H1 (cell line): ENCODE data around the gene FXYD7. TPM values are rescaled to one million over a fixed set of nuclear protein-coding genes. Genes with fewer than 3 reads are reported as not detected.
A peak's percentile ranks its signal among the peaks of the same experiment; 100 is the strongest.

Experiments
- CTCF ChIA-PET: fragments of 300-600 bp; sonication (Branson Sonifier 250); formaldehyde crosslinking; loops from one replicate; lab custom pipeline; 2021; ENCODE audit not compliant: partially characterized antibody; lab: Charles Lee
- POLR2A ChIA-PET: fragments of 300-600 bp; sonication (Branson Sonifier 250); formaldehyde crosslinking; loops from one replicate; lab custom pipeline; 2021; ENCODE audit warnings: inconsistent platforms; ENCODE audit not compliant: partially characterized antibody; lab: Charles Lee
- DNase-seq, 2 experiments: peaks; one replicate each; pipeline versions ENCODE4 v3.0.0 to v3.0.0-alpha.2; 2010 to 2022; ENCODE audit warnings: low spot score in 2 of 2, low read depth in 1 of 2, mixed read lengths in 1 of 2
- FAIRE-seq: peaks from 2 replicates; lab custom pipeline; 2011; peaks lifted over from hg19 to GRCh38; lab: Jason Lieb, UNC
- H2AFZ ChIP-seq: 2 replicates; pipeline ENCODE4 v1.8.1; 2012; ENCODE audit warnings: low read length, inconsistent platforms
- H2AK5ac ChIP-seq: 2 replicates; pipeline ENCODE4 v1.6.1; 2013; ENCODE audit warnings: low read depth, low read length
- H2BK120ac ChIP-seq: replicated peaks from 2 replicates; pipeline ENCODE3; 2013; ENCODE audit warnings: low read depth, low read length, inconsistent platforms
- H2BK12ac ChIP-seq: 2 replicates; pipeline ENCODE4 v1.6.1; 2013; ENCODE audit warnings: low read depth, low read length
- H2BK15ac ChIP-seq: 2 replicates; pipeline ENCODE4 v1.6.1; 2013; ENCODE audit warnings: low read length
- H2BK20ac ChIP-seq: 2 replicates; pipeline ENCODE4 v1.6.1; 2013; ENCODE audit warnings: low read length
- H2BK5ac ChIP-seq: 2 replicates; pipeline ENCODE4 v1.6.1; 2013; ENCODE audit warnings: low read depth, low read length
- H3K14ac ChIP-seq: 2 replicates; pipeline ENCODE4 v1.6.1; 2013; ENCODE audit warnings: inconsistent platforms; ENCODE audit not compliant: insufficient read length
- H3K18ac ChIP-seq: 2 replicates; pipeline ENCODE4 v1.6.1; 2013; ENCODE audit warnings: low read length; ENCODE audit errors: extremely low read depth
- H3K23ac ChIP-seq: 2 replicates; pipeline ENCODE4 v1.6.1; 2013; ENCODE audit warnings: inconsistent platforms; ENCODE audit not compliant: insufficient read length
- H3K23me2 ChIP-seq: 2 replicates; pipeline ENCODE4 v1.6.1; 2013; ENCODE audit warnings: low read depth, low read length
- H3K27ac ChIP-seq: 2 replicates; pipeline ENCODE4 v1.6.1; 2011; ENCODE audit warnings: low read depth, low read length, inconsistent platforms
- H3K27me3 ChIP-seq, 4 experiments: replicated peaks in 1 of 4; 1 replicate in 1 of 4; 2 replicates in 3 of 4; pipeline versions ENCODE4 v1.6.1 to v1.8.1; 2011 to 2013; ENCODE audit warnings: low read length in 3 of 4, mild to moderate bottlenecking in 3 of 4, inconsistent platforms in 2 of 4, mixed read lengths in 2 of 4, moderate library complexity in 1 of 4; ENCODE audit not compliant: control insufficient read depth in 3 of 4, insufficient read depth in 3 of 4; ENCODE audit errors: extremely low read depth in 1 of 4
- H3K36me3 ChIP-seq, 4 experiments: 2 replicates each; pipeline versions ENCODE4 v1.6.1 to v1.8.1; 2011 to 2013; ENCODE audit warnings: mild to moderate bottlenecking in 4 of 4, low read length in 3 of 4, moderate library complexity in 2 of 4, control low read depth in 1 of 4, inconsistent platforms in 1 of 4; ENCODE audit not compliant: insufficient read depth in 4 of 4, control insufficient read depth in 2 of 4
- H3K4ac ChIP-seq: replicated peaks from 2 replicates; pipeline ENCODE3; 2013; ENCODE audit warnings: low read length, low read depth, mixed read lengths, inconsistent platforms; ENCODE audit not compliant: insufficient read length
- H3K4me1 ChIP-seq, 4 experiments: replicated peaks in 1 of 4; 1 replicate in 1 of 4; 2 replicates in 3 of 4; pipeline versions ENCODE4 v1.6.1 to v1.8.1; 2011 to 2013; ENCODE audit warnings: low read length in 3 of 4, inconsistent platforms in 2 of 4, mixed read lengths in 1 of 4; ENCODE audit not compliant: insufficient read depth in 4 of 4, control insufficient read depth in 3 of 4
- H3K4me2 ChIP-seq, 2 experiments: 2 replicates each; pipeline versions ENCODE4 v1.6.1 to v1.8.1; 2011 to 2013; ENCODE audit warnings: low read depth in 2 of 2, low read length in 2 of 2, control low read depth in 1 of 2, inconsistent platforms in 1 of 2, mild to moderate bottlenecking in 1 of 2; ENCODE audit not compliant: insufficient read depth in 1 of 2
- H3K4me3 ChIP-seq, 4 experiments: fragments of 200-600, 300-600 bp in 1 of 4; sonication (generic), shearing (Covaris generic), sonication (Bioruptor Twin) in 1 of 4; 2 replicates each; pipeline versions ENCODE4 v1.5.1 to v1.8.1; 2011 to 2016; ENCODE audit warnings: low read length in 4 of 4, low read depth in 3 of 4, control low read depth in 2 of 4, inconsistent platforms in 2 of 4, mild to moderate bottlenecking in 2 of 4, mixed read lengths in 1 of 4, moderate library complexity in 1 of 4; ENCODE audit not compliant: insufficient read depth in 2 of 4; ENCODE audit errors: extremely low read depth in 1 of 4
- H3K56ac ChIP-seq: replicated peaks from 2 replicates; pipeline ENCODE3; 2013; ENCODE audit warnings: low read depth, mild to moderate bottlenecking, mixed read lengths, low read length, inconsistent platforms; ENCODE audit not compliant: insufficient read length
- H3K79me1 ChIP-seq: 2 replicates; pipeline ENCODE4 v1.6.1; 2013; ENCODE audit warnings: low read depth, low read length, control low read depth
- H3K79me2 ChIP-seq, 2 experiments: 2 replicates each; pipeline versions ENCODE4 v1.6.1 to v1.8.1; 2012 to 2013; ENCODE audit warnings: low read length in 2 of 2, mild to moderate bottlenecking in 2 of 2, inconsistent platforms in 1 of 2; ENCODE audit not compliant: insufficient read depth in 2 of 2, control insufficient read depth in 1 of 2
- H3K9ac ChIP-seq, 4 experiments: replicated peaks in 1 of 4; 1 replicate in 1 of 4; 2 replicates in 3 of 4; pipeline versions ENCODE4 v1.6.1 to v1.8.1; 2011 to 2013; ENCODE audit warnings: low read depth in 3 of 4, low read length in 3 of 4, control low read depth in 2 of 4, mild to moderate bottlenecking in 2 of 4, moderate library complexity in 2 of 4, inconsistent platforms in 1 of 4; ENCODE audit errors: extremely low read depth in 1 of 4
- H3K9me3 ChIP-seq, 2 experiments: 2 replicates each; pipeline versions ENCODE4 v1.6.1 to v1.8.1; 2012 to 2013; ENCODE audit warnings: mild to moderate bottlenecking in 2 of 2, moderate library complexity in 2 of 2, control low read depth in 1 of 2, inconsistent platforms in 1 of 2, low read depth in 1 of 2, low read length in 1 of 2, mixed read lengths in 1 of 2; ENCODE audit not compliant: insufficient read depth in 2 of 2
- H4K20me1 ChIP-seq, 2 experiments: replicated peaks in 1 of 2; 2 replicates each; pipeline versions ENCODE3 to v1.8.1; 2011 to 2013; ENCODE audit warnings: inconsistent platforms in 2 of 2, low read length in 2 of 2, mild to moderate bottlenecking in 1 of 2; ENCODE audit not compliant: insufficient read depth in 2 of 2, control insufficient read depth in 1 of 2
- H4K5ac ChIP-seq: 2 replicates; pipeline ENCODE4 v1.6.1; 2013; ENCODE audit warnings: low read length, low read depth, mixed read lengths, inconsistent platforms; ENCODE audit not compliant: insufficient read length
- H4K8ac ChIP-seq: 2 replicates; pipeline ENCODE4 v1.8.0; 2013; ENCODE audit warnings: mild to moderate bottlenecking, moderate library complexity, low read length, inconsistent platforms; ENCODE audit not compliant: insufficient read depth; ENCODE audit errors: extremely low read depth
- H4K91ac ChIP-seq: replicated peaks from 2 replicates; pipeline ENCODE3; 2013; ENCODE audit warnings: low read length, mixed read lengths, inconsistent platforms; ENCODE audit not compliant: insufficient read length
- CEBPB ChIP-seq: IDR thresholded peaks from 2 replicates; pipeline ENCODE4 v1.6.1; 2012; ENCODE audit warnings: low read depth, low read length
- FOSL1 ChIP-seq: IDR thresholded peaks from 2 replicates; pipeline ENCODE4 v1.6.1; 2011; ENCODE audit warnings: mild to moderate bottlenecking, low read depth, low read length, moderate library complexity; ENCODE audit not compliant: insufficient read depth
- HDAC6 ChIP-seq: IDR thresholded peaks from one replicate; pipeline ENCODE4 v1.7.1; 2012; ENCODE audit warnings: low read depth, mild to moderate bottlenecking, inconsistent platforms, low read length, moderate library complexity
- KDM4A ChIP-seq: IDR thresholded peaks from one replicate; pipeline ENCODE4 v1.7.1; 2012; ENCODE audit warnings: low read depth, mild to moderate bottlenecking, moderate library complexity, low read length, inconsistent platforms; ENCODE audit not compliant: severe bottlenecking
- POU5F1 ChIP-seq: IDR thresholded peaks from 2 replicates; pipeline ENCODE4 v1.6.1; 2011; ENCODE audit warnings: low read depth, mild to moderate bottlenecking, low read length, moderate library complexity
- RXRA ChIP-seq: IDR thresholded peaks from 2 replicates; pipeline ENCODE4 v1.6.1; 2011; ENCODE audit warnings: low read depth, mild to moderate bottlenecking, low read length, moderate library complexity; ENCODE audit not compliant: insufficient read depth
- WGBS, 2 experiments: shearing (Covaris generic) in 1 of 2; methylation state at CpG; one replicate each; pipeline versions ENCODE4 v1.1.6 to v1.1.7; 2013 to 2015; ENCODE audit warnings: low lambda C conversion rate in 2 of 2, mixed read lengths in 2 of 2, inconsistent platforms in 1 of 2, low coverage in 1 of 2, missing lambda C conversion rate in 1 of 2; ENCODE audit not compliant: insufficient replicate concordance in 2 of 2, insufficient coverage in 1 of 2, insufficient read length in 1 of 2; ENCODE audit errors: extremely low coverage in 1 of 2, missing lambda C conversion rate in 1 of 2; 5-methylcytosine and 5-hydroxymethylcytosine counted together
- polyA plus RNA-seq, 7 experiments: library from polyadenylated mRNA; depleted of rRNA in 3 of 7; stranded (reverse) in 5 of 7; unstranded in 2 of 7; fragments of >200 nt in 5 of 7; fragments of 200-250 nt in 2 of 7; gene quantifications; 1 replicate in 5 of 7; 2 replicates in 1 of 7; 4 replicates in 1 of 7; pipeline versions ENCODE4 v1.2.1 to v1.2.3, GENCODE V29; 2011 to 2013; ENCODE audit warnings: missing spikeins in 2 of 7, mixed read lengths in 2 of 7
- total RNA-seq: library from RNA; stranded (reverse); fragmentation: NEBNext Ultra II Directional; extraction: Animal tissue kit (Norgen Biotek cat#: 25700); gene quantifications from 2 replicates; pipeline ENCODE4 v1.2.1, GENCODE V29; 2021
- TF ChIP-seq, protein P1 (sequence below): IDR thresholded peaks from 2 replicates; pipeline ENCODE4 v1.6.1; 2012; ENCODE audit warnings: low read length, inconsistent platforms

Gene FXYD7
- total and polyA plus RNA-seq, 2 of the 8 experiments (the other 6 are each of a cell fraction or from before 2014, with no cell fraction given), result 12.1 to 14.3 TPM

DNA sequence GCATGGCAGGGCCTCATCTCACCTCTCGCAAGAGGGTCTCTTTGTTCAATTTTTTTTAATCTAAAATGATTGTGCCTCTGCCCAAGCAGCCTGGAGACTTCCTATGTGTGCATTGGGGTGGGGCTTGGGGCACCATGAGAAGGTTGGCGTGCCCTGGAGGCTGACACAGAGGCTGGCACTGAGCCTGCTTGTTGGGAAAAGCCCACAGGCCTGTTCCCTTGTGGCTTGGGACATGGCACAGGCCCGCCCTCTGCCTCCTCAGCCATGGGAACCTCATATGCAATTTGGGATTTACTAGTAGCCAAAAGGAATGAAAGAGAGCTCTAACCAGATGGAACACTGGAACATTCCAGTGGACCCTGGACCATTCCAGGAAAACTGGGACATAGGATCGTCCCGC lies 19.5 kb upstream of the FXYD7 start:
- peak overlapping the region; percentile 68; the same call in 1 of the 2 replicates for H2BK12ac ChIP-seq
- no peak overlapping the region for H3K9ac ChIP-seq
- H3K4me2 ChIP-seq, result no peak overlapping the region; a peak in 1 of 4 replicates
- peak overlapping the region; percentile 55; the same call in 1 of the 2 replicates for H3K18ac ChIP-seq
- no peak overlapping the region for H3K56ac ChIP-seq
- TF ChIP-seq HDAC6 (no peak), RXRA (no peak), POU5F1 (no peak), FOSL1 (no peak), KDM4A (no peak), CEBPB (no peak)
- TF ChIP-seq, protein P1, sequence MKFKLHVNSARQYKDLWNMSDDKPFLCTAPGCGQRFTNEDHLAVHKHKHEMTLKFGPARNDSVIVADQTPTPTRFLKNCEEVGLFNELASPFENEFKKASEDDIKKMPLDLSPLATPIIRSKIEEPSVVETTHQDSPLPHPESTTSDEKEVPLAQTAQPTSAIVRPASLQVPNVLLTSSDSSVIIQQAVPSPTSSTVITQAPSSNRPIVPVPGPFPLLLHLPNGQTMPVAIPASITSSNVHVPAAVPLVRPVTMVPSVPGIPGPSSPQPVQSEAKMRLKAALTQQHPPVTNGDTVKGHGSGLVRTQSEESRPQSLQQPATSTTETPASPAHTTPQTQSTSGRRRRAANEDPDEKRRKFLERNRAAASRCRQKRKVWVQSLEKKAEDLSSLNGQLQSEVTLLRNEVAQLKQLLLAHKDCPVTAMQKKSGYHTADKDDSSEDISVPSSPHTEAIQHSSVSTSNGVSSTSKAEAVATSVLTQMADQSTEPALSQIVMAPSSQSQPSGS, result no peak
- FAIRE-seq, result no peak
- H3K4me3 ChIP-seq, result no peak overlapping the region
- no peak overlapping the region for H3K23ac ChIP-seq
- H3K23me2 ChIP-seq, result no peaks in the 10 kb centered on the region
- H2AK5ac ChIP-seq, result no peak overlapping the region
- H4K20me1 ChIP-seq, result no peaks in the 10 kb centered on the region
- H3K9me3 ChIP-seq, result no peaks in the 10 kb centered on the region
- H2AFZ ChIP-seq, result no peak overlapping the region
- H4K91ac ChIP-seq, result peak overlapping the region; percentile 94
- peak overlapping the region; percentile 95; the same call in 1 of the 2 replicates for H2BK15ac ChIP-seq
- CTCF ChIA-PET, result interaction anchor here (1.1 to 4.6 kb wide), 4 partner anchors 8 to 33 kb away, joined by 3 to 41 read pairs (median 7); partner anchors contain the start of genes FXYD3 and LGI4
- H3K4ac ChIP-seq, result no peak overlapping the region
- H4K5ac ChIP-seq, result no peak overlapping the region
- H3K27ac ChIP-seq, result no peak overlapping the region
- no peaks in the 10 kb centered on the region; a peak in 1 of 7 replicates for H3K27me3 ChIP-seq
- H3K14ac ChIP-seq, result no peak overlapping the region
- H2BK5ac ChIP-seq, result peak overlapping the region; percentile 64; the same call in 1 of the 2 replicates
- POLR2A ChIA-PET, result interaction anchor here (0.9 to 1.2 kb wide), 4 partner anchors 11 to 146 kb away, joined by 3 to 4 read pairs (median 4); partner anchors contain the start of gene LGI4
- no peak overlapping the region for H2BK120ac ChIP-seq
- no peaks in the 10 kb centered on the region for H3K36me3 ChIP-seq
- WGBS, 2 experiments, result 92% methylated on average over 5 of the region's 5 CpGs; no CpG with 5 or more reads in 1 of the 2 experiments
- H4K8ac ChIP-seq, result no peak overlapping the region; the same call in 1 of the 2 replicates
- peak overlapping the region; percentile 92; the same call in 1 of the 2 replicates for H2BK20ac ChIP-seq
- no peak for DNase-seq
- H3K79me1 ChIP-seq, result no peaks in the 10 kb centered on the region
- no peaks in the 10 kb centered on the region for H3K79me2 ChIP-seq
- peaks cover 3 to 16% (median 9%) of the 10 kb centered on the region in 4 experiments; a peak in 6 of 7 replicates for H3K4me1 ChIP-seq
